GM19238 (cell line): ENCODE data around the gene SH3BP4.
"Not testable (repeated sequence)": the region's sequence is repeated elsewhere in the genome, so short reads cannot be mapped to it uniquely, and the experiment has no call there.

Experiments used
- DNase-seq: peaks from one replicate; pipeline ENCODE4 v3.0.0; 2011; ENCODE audit warnings: low spot score; ENCODE audit not compliant: insufficient read length

Gene SH3BP4

GRCh38 chr2:235011929-235012631 lies 60.3 kb downstream of the SH3BP4 start:
- no peak for DNase-seq

DNA sequence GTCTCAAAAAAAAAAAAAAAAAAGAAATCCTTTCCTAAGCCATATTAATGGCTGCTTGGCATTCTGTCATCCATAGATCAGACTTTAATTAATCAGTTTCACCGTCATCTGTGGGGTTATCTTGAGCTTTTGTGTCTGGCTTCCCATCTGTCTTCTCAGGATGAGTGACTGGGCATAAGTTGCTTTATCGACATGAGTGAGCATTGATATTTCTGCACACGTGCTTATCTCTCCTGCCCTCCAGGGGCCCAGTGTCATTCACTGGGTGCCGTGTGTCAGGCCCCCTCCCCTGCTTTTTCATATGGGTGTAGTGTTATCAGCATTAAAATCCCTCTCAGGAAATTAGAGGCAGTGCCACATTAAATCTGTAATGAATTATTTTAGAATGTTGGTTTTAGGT lies 65.6 kb downstream of the SH3BP4 start:
- DNase-seq = no peak

DNA sequence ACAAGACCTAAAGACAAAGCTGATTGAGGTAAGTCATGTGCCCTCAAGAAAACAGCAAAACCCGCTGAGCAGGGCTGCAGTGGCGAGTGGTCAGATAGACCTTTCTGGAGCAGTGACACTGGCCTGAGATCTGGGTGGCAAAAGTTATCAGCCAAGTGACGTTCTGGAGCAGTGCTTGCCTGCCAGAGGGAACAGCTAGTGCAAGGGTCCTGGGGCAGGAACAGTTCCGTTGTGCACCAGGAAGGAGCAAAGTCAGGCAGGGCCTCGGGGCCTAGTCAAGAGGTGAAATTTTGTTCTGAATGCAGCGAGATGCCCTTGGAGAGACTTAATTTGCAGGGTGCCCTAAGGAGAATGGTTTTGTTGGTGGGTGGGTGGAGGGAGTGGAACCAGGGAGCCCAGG lies 67.0 kb downstream of the SH3BP4 start:
- DNase-seq = no peak

GRCh38 chr2:235020141-235020540 lies 68.3 kb downstream of the SH3BP4 start:
- DNase-seq = not testable (repeated sequence)

GRCh38 chr2:235021752-235022151 lies 69.9 kb downstream of the SH3BP4 start:
- no peak for DNase-seq

DNA sequence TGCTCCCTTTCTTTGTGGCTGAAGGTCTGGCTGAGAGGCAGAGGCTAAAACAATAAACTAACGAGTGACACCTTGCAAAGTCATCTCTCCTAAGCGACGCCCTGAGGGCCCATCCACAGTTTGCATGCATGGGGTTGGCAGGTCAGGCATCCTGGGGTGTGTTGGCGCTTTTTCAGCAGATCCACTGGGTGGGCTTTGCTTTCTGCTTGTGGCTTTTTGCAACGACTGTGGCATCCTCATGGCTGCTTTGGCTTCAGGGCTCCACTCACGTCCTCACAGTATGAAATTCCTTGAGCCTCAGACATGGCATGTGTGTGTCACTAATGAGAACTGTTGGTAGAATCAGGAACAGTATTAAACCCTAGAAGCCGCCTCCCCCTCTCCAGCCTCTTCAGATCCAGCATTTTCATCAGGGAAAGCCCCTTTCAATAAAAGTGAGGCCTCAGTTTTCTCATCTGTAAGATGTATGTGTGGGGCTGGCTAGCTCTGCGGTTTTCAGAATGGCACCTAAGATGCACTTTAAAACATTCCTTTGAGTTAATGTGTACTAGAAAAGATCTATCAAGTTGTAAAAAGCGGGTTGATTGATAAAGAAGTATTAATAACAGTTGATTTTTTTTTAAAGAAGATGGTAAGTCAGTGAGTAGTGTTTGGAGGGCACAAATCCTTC lies 72.5 kb downstream of the SH3BP4 start:
- DNase-seq = no peak

- no peak for DNase-seq
Measured at GRCh38 chr2:235024931-235025773, 73.3 kb downstream of the SH3BP4 start.

DNA sequence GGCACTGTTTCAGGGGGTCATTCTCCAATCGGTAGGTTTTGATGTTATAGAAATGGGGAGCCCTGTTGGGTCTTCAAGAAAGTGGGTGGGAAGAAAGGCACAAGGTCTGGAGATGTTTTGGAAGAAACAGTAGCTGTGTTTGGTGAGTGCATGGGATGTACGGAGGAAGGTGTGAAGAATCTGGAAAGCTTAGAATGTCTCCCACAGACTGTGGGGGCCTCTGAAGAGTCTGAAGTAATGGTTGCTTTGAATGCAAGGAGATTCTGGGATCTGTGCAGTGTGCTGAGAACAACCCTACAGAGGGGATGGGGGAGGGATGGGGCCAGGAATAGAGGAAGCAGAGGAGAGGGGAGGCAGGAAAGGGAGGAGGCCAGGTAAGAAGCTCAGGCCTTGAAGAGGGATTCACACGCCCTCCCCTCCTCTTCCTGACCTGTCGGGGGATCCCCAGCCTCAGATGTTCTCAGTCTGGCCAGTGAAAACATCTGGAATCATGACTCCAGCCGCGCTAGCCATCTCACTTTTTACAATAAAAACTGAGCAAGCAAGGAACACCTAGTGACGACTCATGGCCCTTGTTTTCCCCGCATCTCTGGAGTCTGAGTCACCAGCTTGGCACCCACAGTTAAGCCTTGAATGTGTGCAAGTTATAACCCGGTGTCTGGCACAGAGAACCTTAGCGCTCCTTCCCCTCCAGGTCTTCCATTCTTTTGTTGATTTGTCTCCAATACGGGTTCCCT lies 74.2 kb downstream of the SH3BP4 start:
- DNase-seq = no peak

DNA sequence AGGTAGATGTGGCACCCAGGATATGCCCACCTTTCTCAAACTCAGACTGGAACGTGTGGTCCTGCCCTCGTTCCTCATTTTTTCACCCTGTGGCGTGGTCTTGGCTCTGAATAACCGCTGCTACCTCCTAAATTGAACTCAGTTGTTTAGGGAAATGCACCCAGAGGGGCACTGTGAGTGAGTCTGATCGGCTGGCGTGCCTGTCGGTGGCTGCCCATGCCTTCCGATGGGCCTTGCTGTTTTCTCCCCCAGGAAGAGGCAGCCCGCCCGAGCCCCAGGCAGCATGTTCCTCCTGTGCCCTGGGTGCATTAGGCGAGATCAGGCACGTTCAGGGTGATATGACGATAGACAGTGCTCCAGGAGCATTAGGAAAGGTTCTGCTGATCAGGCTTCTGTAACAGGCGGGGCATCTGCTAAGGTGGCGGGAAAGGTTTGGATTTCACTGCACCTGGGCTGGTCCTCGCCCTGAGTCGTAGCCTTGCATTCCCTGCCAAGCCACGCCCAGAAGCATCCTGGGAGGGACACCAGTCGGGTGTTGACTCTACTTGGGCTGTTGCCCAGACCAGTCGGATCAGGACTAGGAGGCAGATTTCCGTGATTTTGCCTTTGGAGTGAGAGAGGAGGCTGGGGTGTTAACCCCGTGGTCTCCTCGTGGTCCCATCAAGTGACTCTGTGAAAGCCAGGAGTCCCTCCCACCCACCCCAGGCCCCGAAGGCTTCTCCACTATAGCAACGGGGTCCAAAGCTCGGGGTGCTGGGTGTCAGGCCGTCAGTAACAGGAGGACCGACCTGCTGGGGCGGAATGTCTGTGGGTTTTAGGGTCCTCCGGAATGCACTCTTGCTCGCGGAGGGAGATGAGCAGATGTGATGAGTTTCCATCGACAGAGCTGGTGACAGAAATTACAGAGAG lies 75.1 kb downstream of the SH3BP4 start:
- no peak for DNase-seq

GRCh38 chr2:235027558-235028214 lies 75.9 kb downstream of the SH3BP4 start:
- DNase-seq = no peak

GRCh38 chr2:235028646-235029045 lies 76.8 kb downstream of the SH3BP4 start:
- DNase-seq = no peak

DNA sequence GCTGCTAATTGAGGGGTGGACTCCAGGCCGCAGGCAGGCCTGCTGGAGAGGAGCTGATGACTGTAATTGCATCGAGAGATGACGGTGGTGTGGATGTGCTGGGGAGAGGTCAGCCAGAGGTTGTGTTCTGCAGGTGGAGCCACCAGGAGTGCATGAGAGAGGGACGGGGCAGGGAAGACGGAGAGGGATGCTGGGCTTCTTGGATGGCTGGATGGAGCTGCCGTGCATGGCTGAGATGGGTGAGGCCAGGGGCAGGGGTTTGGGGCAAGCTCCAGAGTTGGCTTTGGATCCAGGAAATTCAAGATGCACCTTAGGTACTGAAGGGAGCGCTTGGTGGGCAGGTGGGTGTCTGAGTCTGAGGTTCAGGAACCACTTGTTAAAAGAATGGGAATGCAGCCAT lies 77.2 kb downstream of the SH3BP4 start:
- DNase-seq = no peak

- no peak for DNase-seq
Measured at GRCh38 chr2:235030126-235030525, 78.3 kb downstream of the SH3BP4 start.

DNA sequence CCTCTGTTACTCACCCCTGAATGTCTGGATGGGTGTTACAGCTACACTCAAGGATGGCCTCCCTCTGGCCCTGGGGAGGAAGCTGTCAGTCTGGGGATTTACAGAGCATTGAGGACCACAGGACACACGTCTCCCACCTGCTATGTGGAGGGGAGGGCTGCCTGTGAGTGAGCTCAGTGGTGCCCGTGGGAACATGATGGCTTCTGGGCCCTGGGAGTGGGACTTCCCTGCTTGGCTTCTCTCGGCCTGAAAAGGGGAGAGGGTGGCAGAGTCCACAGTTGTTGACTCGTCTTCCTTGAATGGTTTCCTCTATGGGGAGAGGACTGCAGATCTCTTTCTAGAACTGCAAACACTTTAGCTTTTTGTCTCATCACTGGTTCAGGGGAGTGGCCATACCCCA lies 79.1 kb downstream of the SH3BP4 start:
- DNase-seq = no peak

GRCh38 chr2:235031686-235032373 lies 80.0 kb downstream of the SH3BP4 start:
- no peak for DNase-seq

- no peak for DNase-seq
Measured at GRCh38 chr2:235032466-235032865, 80.6 kb downstream of the SH3BP4 start.

DNA sequence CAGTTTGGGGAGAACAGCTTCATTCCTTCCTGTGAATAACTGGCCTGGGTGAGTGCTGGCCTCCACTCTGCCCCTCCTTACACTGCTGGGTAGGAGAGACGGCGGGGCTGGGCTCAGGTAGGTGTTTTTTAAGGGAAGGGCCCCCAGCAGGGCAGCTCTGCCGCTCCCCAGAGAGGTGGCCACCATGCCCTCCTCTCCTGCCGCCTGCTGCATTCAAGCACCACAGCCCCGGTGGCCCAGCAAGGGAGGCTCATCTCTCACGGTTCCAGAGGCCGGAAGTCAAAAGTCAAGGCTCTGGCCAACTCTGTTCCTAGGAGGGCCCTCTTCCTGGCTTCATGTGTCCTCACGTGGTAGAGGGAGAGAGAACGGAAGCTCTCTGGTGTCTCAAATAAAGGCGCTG lies 81.1 kb downstream of the SH3BP4 start:
- no peak for DNase-seq

DNA sequence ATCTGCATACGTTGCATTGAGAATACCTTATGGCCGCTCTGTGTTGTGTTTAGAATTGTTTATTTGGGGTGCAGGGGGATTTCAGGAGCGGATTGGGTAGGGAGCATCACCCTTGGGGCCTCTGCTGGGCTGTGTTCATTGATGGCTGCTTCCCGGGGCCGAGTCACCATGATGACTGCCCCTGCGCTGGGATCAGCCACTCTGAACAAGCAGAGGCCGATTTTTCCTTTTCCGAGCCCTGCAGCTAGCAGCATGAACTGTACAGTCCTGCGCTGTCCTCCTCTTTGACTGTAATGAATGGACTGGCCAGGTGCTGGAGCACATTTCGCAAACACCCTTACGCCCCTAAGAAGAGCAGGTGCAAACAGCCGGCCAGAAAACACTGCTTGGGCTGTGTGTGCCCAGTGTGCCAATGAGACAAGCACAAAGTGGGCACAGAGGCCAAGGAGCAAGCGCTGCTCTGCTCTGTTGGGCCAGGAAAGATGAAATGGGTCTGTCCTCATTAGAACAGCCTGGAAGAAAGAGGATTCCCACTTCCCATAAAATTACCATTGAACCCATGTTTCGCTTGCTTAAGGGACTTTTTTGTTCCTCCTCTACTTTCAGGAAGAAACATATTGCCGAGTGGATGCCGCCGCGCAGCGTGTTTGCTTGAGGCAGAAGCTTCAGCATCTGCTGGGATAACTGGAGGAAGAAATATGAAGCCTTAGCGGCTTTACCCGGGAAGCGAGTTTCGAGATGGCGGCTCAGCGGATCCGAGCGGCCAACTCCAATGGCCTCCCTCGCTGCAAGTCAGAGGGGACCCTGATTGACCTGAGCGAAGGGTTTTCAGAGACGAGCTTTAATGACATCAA lies 82.7 kb downstream of the SH3BP4 start:
- no peak for DNase-seq
